Osteoblast (primary cell): Measurements from ENCODE around the gene HES2. TPM values are rescaled to one million over a fixed set of nuclear protein-coding genes. Genes with fewer than 3 reads are reported as not detected.

Experiments
- DNase-seq: peaks from one replicate; pipeline ENCODE4 v3.0.0; 2011; ENCODE audit warnings: low spot score, mixed read lengths; ENCODE audit not compliant: insufficient read length; ENCODE audit errors: missing footprints
- H2AFZ ChIP-seq: 2 replicates; pipeline ENCODE4 v1.6.0; 2011; ENCODE audit warnings: mild to moderate bottlenecking, low read length
- H3K27ac ChIP-seq: 2 replicates; pipeline ENCODE4 v1.5.1; 2011; ENCODE audit warnings: mild to moderate bottlenecking, low read depth, low read length, moderate library complexity
- H3K27me3 ChIP-seq: 2 replicates; pipeline ENCODE4 v1.6.0; 2012; ENCODE audit warnings: mild to moderate bottlenecking, control low read depth, inconsistent platforms, low read length, moderate library complexity; ENCODE audit not compliant: insufficient read depth
- H3K36me3 ChIP-seq: 2 replicates; pipeline ENCODE4 v1.5.1; 2011; ENCODE audit warnings: mild to moderate bottlenecking, low read length, control low read depth, moderate library complexity; ENCODE audit not compliant: insufficient read depth
- H3K4me1 ChIP-seq: 2 replicates; pipeline ENCODE4 v1.5.1; 2011; ENCODE audit warnings: mild to moderate bottlenecking, low read length, control low read depth, moderate library complexity; ENCODE audit not compliant: insufficient read depth
- H3K4me2 ChIP-seq: 2 replicates; pipeline ENCODE4 v1.6.0; 2011; ENCODE audit warnings: mild to moderate bottlenecking, low read length; ENCODE audit not compliant: insufficient read depth
- H3K4me3 ChIP-seq: fragments of 200-600 bp; sonication (generic); 3 replicates; pipeline ENCODE4 v1.5.1; 2012; ENCODE audit warnings: mild to moderate bottlenecking, low read length, inconsistent platforms; ENCODE audit not compliant: insufficient read depth
- H3K79me2 ChIP-seq: 2 replicates; pipeline ENCODE4 v1.6.0; 2012; ENCODE audit warnings: mild to moderate bottlenecking, low read length, control low read depth, inconsistent platforms; ENCODE audit not compliant: insufficient read depth
- H3K9me3 ChIP-seq: 2 replicates; pipeline ENCODE4 v1.5.1; 2011; ENCODE audit warnings: low read depth, low read length, control low read depth
- H4K20me1 ChIP-seq: 2 replicates; pipeline ENCODE4 v1.6.0; 2012; ENCODE audit warnings: mild to moderate bottlenecking, low read length, control low read depth; ENCODE audit not compliant: insufficient read depth
- CTCF ChIP-seq: IDR thresholded peaks from 2 replicates; pipeline ENCODE4 v1.5.1; 2011; ENCODE audit warnings: mild to moderate bottlenecking, low read depth, low read length, moderate library complexity; ENCODE audit errors: extremely low read depth
- total RNA-seq: library from RNA; depleted of rRNA; stranded (reverse); fragments of >200 nt; gene quantifications from 2 replicates; pipeline ENCODE4 v1.2.3, GENCODE V29; 2012

Gene HES2
- total RNA-seq, 1 donor: not detected

- H3K9me3 ChIP-seq: no peaks in the 10 kb centered on the region
- no peaks in the 10 kb centered on the region for H3K79me2 ChIP-seq
- TF ChIP-seq CTCF: no peak
- H3K4me3 ChIP-seq: no peak overlapping the region
- no peak overlapping the region for H3K27ac ChIP-seq
- peaks cover 2% of the 10 kb centered on the region for H4K20me1 ChIP-seq
- H2AFZ ChIP-seq: no peak overlapping the region
- DNase-seq: no peak
- H3K27me3 ChIP-seq: no peaks in the 10 kb centered on the region
- H3K4me1 ChIP-seq: no peaks in the 10 kb centered on the region
- peaks cover 21% of the 10 kb centered on the region for H3K36me3 ChIP-seq
- H3K4me2 ChIP-seq: no peak overlapping the region
Observed at GRCh38 chr1:6464915-6465314, 45.2 kb upstream of the HES2 start.

DNA sequence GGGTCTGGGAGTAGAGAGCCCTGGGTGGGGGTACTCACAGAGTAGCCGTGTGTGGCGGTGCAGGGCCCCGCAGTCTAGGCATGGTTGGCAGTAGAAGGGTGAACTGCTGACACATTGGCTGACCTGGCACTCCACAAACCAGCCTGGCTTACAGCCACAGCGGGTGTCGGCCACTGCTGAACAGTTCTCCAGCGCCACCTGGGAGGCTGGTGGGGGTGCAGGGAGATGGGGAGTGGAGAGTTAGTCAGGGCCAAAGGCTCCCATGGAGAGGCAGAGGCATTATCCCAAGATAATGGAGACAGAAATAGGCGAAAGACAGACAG lies 44.8 kb upstream of the HES2 start:
- Histone ChIP-seq H3K79me2 (no peaks in the 10 kb centered on the region), H4K20me1 (peaks cover 2% of the 10 kb centered on the region), H3K4me3 (no peak overlapping the region)

GRCh38 chr1:6463120-6463412 lies 43.3 kb upstream of the HES2 start:
- no peak overlapping the region for H3K4me2 ChIP-seq
- H3K36me3 ChIP-seq: peaks cover 12% of the 10 kb centered on the region
- H2AFZ ChIP-seq: no peak overlapping the region
- no peak for TF ChIP-seq CTCF
- H3K9me3 ChIP-seq: no peaks in the 10 kb centered on the region
- no peak overlapping the region for H3K27ac ChIP-seq
- no peaks in the 10 kb centered on the region for H4K20me1 ChIP-seq
- no peaks in the 10 kb centered on the region for H3K27me3 ChIP-seq
- H3K79me2 ChIP-seq: no peaks in the 10 kb centered on the region
- H3K4me1 ChIP-seq: no peaks in the 10 kb centered on the region
- no peak overlapping the region for H3K4me3 ChIP-seq
- no peak for DNase-seq

More for the DNA sequence above, 44.8 kb upstream of the HES2 start:
- Histone ChIP-seq H3K27me3 (no peaks in the 10 kb centered on the region), H3K4me2 (no peak overlapping the region), H3K27ac (no peak overlapping the region), H3K9me3 (no peaks in the 10 kb centered on the region), H2AFZ (no peak overlapping the region), H3K4me1 (no peaks in the 10 kb centered on the region), H3K36me3 (peaks cover 16% of the 10 kb centered on the region)
- DNase-seq: peak; percentile 90
- no peak for TF ChIP-seq CTCF

DNA sequence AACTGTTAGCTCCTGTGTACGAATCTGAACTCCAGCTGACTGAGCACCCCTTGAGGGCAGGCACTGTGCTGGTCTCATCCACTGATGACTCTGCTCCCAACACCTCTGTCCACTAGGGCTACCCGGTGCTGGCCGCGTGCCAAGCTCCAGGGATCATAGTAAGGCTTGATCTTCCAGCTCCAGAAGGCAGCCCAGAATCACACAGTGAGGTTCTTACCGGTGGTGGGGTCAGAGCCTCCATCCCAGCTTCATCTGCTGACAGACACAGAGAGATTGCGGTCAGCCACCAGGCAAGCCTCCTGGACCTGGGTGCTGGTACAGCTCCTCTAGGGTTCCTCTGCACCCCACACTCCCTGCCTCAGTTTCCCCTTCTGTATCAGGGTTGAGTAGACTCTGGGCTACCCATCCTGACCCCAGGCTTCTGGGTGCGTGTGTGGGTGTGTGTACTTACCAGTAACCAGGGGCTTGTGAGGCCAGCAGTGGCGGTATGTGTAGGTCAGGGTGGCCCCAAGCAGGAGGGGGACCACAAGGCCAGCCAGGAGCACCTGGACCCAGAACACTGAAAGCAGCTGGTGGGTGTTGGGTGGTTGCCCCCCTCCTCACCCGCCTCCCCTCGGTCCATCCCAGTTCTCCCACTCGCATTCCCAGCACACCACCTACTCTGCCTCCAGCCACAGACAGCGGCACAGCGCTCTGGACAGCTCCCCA lies 42.8 kb upstream of the HES2 start:
- no peaks in the 10 kb centered on the region for H3K4me1 ChIP-seq
- H3K27me3 ChIP-seq: no peaks in the 10 kb centered on the region
- TF ChIP-seq CTCF: no peak
- no peak overlapping the region for H2AFZ ChIP-seq
- no peaks in the 10 kb centered on the region for H3K79me2 ChIP-seq
- H3K9me3 ChIP-seq: no peaks in the 10 kb centered on the region
- peak; percentile 92 for DNase-seq
- no peak overlapping the region for H3K27ac ChIP-seq
- peaks cover 11% of the 10 kb centered on the region for H3K36me3 ChIP-seq
- no peak overlapping the region for H3K4me3 ChIP-seq
- H3K4me2 ChIP-seq: no peak overlapping the region
- H4K20me1 ChIP-seq: no peaks in the 10 kb centered on the region
